Testis (tissue), 3 donors: Measurements from ENCODE around the gene OSGEP. TPM values are rescaled to one million over a fixed set of nuclear protein-coding genes. Genes with fewer than 3 reads are reported as not detected.

Source experiments
- DNase-seq: peaks from one replicate; pipeline ENCODE4 v3.0.0-alpha.2; 2019
- H3K27ac ChIP-seq, 2 donors: fragments of 200-600 bp; sonication (generic); one replicate each; pipeline ENCODE4 v1.5.1; 2019
- H3K27me3 ChIP-seq: fragments of 200-600 bp; sonication (generic); one replicate; pipeline ENCODE4 v1.5.1; 2019
- H3K36me3 ChIP-seq: fragments of 200-600 bp; sonication (generic); one replicate; pipeline ENCODE4 v1.5.1; 2017; ENCODE audit warnings: low read depth; ENCODE audit errors: missing control alignments
- H3K4me1 ChIP-seq: fragments of 200-600 bp; sonication (generic); one replicate; pipeline ENCODE4 v1.5.1; 2019
- H3K4me3 ChIP-seq, 2 donors: fragments of 200-600 bp; sonication (generic); one replicate each; pipeline ENCODE4 v1.5.1; 2017 to 2019
- H3K9me3 ChIP-seq: fragments of 200-600 bp; sonication (generic); one replicate; pipeline ENCODE4 v1.5.1; 2017
- CTCF ChIP-seq, 3 experiments: fragments of 450-650 bp in 2 of 3; fragments of 200-600 bp in 1 of 3; sonication (generic) in 1 of 3; IDR thresholded peaks; one replicate each; pipeline ENCODE4 v1.5.1; 2016 to 2019; ENCODE audit warnings: antibody characterized with exemption in 3 of 3, mild to moderate bottlenecking in 2 of 3, moderate library complexity in 1 of 3
- POLR2A ChIP-seq: fragments of 450-650 bp; IDR thresholded peaks from one replicate; pipeline ENCODE4 v1.6.1; 2017; ENCODE audit warnings: antibody characterized with exemption, mild to moderate bottlenecking, moderate library complexity
- WGBS, 2 donors: methylation state at CpG; one replicate each; pipeline ENCODE4 v1.1.5; 2018; 5-methylcytosine and 5-hydroxymethylcytosine counted together
- intact Hi-C: fragments of 100-400 bp; cut with DNase I; formaldehyde crosslinking; loops from one replicate; pipeline ENCODE4 v1.15.1; 2023; ENCODE audit warnings: low total_unique reads
- polyA plus RNA-seq: library from polyadenylated mRNA; stranded (reverse); fragments of 350-450 nt; fragmentation: Illumina TruSeq; extraction: RNeasy Lipid Tissue Mini Kit (QIAGEN cat#74804); gene quantifications from one replicate; pipeline ENCODE4 v1.2.3, GENCODE V29; 2014; ENCODE audit warnings: low read depth, low replicate concordance; ENCODE audit not compliant: insufficient read depth
- total RNA-seq, 2 donors: library from RNA; depleted of rRNA; stranded (reverse); fragments of >200 nt; gene quantifications; one replicate each; pipeline ENCODE4 v1.2.3, GENCODE V29; 2016

The OSGEP gene
- total and polyA plus RNA-seq, 3 donors from 2014 or later: 19.9 to 58.8 (median 47.2) TPM

DNA sequence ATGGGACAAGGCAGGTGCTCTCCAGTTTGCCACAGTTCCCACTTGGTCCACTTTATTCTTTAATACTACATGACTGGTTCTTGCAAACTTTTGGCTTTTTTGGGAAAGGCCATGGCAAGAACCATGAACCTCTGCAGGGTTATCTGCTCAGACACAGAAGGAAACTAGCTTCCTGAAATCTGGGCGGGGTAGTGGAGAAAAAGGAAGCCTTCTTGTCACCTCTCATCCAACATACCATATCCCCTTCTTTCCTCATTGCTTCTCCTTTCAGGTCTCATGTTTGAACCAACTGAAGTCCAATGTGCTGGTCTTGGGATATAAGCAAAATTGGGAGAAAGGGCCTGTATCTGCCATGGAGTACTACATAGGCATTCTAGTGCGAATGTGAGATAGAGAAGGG is 13.2 kb downstream of the OSGEP start:
- no peaks in the 10 kb centered on the region for H3K27me3 ChIP-seq
- no peaks in the 10 kb centered on the region for H3K4me1 ChIP-seq
- no peak for DNase-seq
- H3K9me3 ChIP-seq: no peaks in the 10 kb centered on the region
- intact Hi-C loops: no loop called here
- no peaks in the 10 kb centered on the region for H3K36me3 ChIP-seq
- TF ChIP-seq CTCF (IDR thresholded peaks at IDR 0.05) (no peak), POLR2A (no peak)
- H3K27ac ChIP-seq: no peak overlapping the region
- 86 to 94% methylated on average over 2 of the region's 2 CpGs for WGBS, 2 donors
- no peak overlapping the region for H3K4me3 ChIP-seq

GRCh38 chr14:20440882-20441281 is 13.7 kb downstream of the OSGEP start:
- peaks cover 3% of the 10 kb centered on the region for H3K4me1 ChIP-seq
- H3K9me3 ChIP-seq: no peaks in the 10 kb centered on the region
- 80 to 83% methylated on average over 5 of the region's 5 CpGs for WGBS, 2 donors
- H3K4me3 ChIP-seq: no peak overlapping the region
- TF ChIP-seq CTCF (IDR thresholded peaks at IDR 0.05) (no peak), POLR2A (no peak)
- H3K27me3 ChIP-seq: no peaks in the 10 kb centered on the region
- no peak for DNase-seq
- no peaks in the 10 kb centered on the region for H3K36me3 ChIP-seq
- H3K27ac ChIP-seq: no peak overlapping the region
- intact Hi-C loops: no loop called here

DNA sequence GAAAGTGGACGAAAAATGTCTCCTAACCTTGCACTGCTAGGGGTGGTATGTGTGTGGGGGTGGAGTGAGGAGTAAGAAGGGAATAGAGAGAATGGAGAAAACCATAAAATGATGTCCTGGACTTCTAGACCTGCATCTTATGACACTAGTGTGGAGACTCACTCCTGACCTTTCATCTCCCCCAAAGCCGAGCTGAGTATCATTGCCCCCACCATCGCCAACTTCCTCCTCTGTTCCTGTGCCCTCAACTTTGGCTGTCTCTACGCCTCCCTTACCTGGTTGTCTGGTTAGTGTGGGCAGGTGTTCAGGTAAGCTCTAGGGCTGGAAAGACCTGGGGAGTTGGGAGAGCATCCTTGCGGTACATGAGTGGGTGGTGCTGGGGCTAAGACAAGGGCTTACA is 14.1 kb downstream of the OSGEP start:
- 84 to 89% methylated on average over 5 of the region's 5 CpGs for WGBS, 2 donors
- intact Hi-C loops: no loop called here
- H3K9me3 ChIP-seq: no peaks in the 10 kb centered on the region
- DNase-seq: no peak
- H3K27ac ChIP-seq: no peak overlapping the region
- H3K4me3 ChIP-seq: no peak overlapping the region
- H3K27me3 ChIP-seq: no peaks in the 10 kb centered on the region
- H3K4me1 ChIP-seq: peaks cover 7% of the 10 kb centered on the region
- TF ChIP-seq CTCF (IDR thresholded peaks at IDR 0.05): no peak
- no peak for TF ChIP-seq POLR2A
- H3K36me3 ChIP-seq: no peaks in the 10 kb centered on the region

GRCh38 chr14:20438664-20439063 is 15.9 kb downstream of the OSGEP start:
- Histone ChIP-seq H3K9me3 (no peaks in the 10 kb centered on the region), H3K4me3 (no peak overlapping the region), H3K27ac (no peak overlapping the region), H3K4me1 (peaks cover 15% of the 10 kb centered on the region), H3K36me3 (no peaks in the 10 kb centered on the region), H3K27me3 (no peaks in the 10 kb centered on the region)
- no peak for TF ChIP-seq POLR2A
- TF ChIP-seq CTCF (IDR thresholded peaks at IDR 0.05): no peak
- intact Hi-C loops: no loop called here
- WGBS, 2 donors: 88 to 94% methylated on average over 7 of the region's 7 CpGs
- DNase-seq: no peak

DNA sequence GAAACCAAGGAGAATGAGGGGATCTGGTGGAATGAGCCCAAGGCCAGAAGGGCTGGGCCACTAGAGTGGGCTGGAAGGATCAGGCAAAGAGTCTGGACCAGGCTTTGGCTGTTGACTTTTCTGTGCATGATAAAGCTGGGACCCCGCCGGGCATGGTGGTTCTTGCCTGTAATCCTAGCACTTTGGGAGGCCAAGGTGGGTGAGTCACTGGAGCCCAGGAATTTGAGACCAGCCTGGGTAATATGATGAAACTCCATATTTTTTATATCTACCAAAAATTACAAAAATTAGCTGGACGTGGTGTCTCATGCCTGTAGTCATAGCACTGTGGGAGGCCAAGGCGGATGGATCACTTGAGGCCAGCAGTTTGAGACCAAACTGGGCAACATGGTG is 18.3 kb downstream of the OSGEP start:
- Histone ChIP-seq H3K27me3 (no peaks in the 10 kb centered on the region), H3K36me3 (no peaks in the 10 kb centered on the region), H3K9me3 (no peaks in the 10 kb centered on the region), H3K4me3 (no peak overlapping the region), H3K4me1 (peaks cover 15% of the 10 kb centered on the region), H3K27ac (no peak overlapping the region)
- TF ChIP-seq CTCF (IDR thresholded peaks at IDR 0.05) (no peak), POLR2A (no peak)
- intact Hi-C loops: no loop called here
- WGBS, 2 donors: 92 to 93% methylated on average over 4 of the region's 4 CpGs
- DNase-seq: no peak
